Measurements from ENCODE around the gene SERPIND1. TPM values are rescaled to one million over a fixed set of nuclear protein-coding genes. Genes with fewer than 3 reads are reported as not detected.

Gene SERPIND1
- polyA plus RNA-seq, 3 donors, result not detected

- Histone ChIP-seq H3K9me3 (replicated peaks in 1 of 2; ENCODE audit: control insufficient read depth in 1 of 2, insufficient read depth in 1 of 2, low read length in 2 of 2) (no peaks in the 10 kb centered on the region), H3K27me3 (ENCODE audit: control insufficient read depth in 2 of 2, insufficient read depth in 2 of 2, low read length in 2 of 2) (no peaks in the 10 kb centered on the region), H3K4me3 (replicated peaks in 1 of 3; ENCODE audit: low read depth in 2 of 3, low read length in 3 of 3) (no peak overlapping the region), H3K9ac (ENCODE audit: insufficient read depth, low read length, poor library complexity, severe bottlenecking) (no peak overlapping the region), H3K27ac (ENCODE audit: low read depth in 1 of 2, low read length in 2 of 2) (peak overlapping the region in 1 of 2 donors; percentile 43), H3K79me2 (ENCODE audit: insufficient read depth, low read length) (no peaks in the 10 kb centered on the region), H3K4me2 (replicated peaks; ENCODE audit: extremely low read depth, low read length, poor library complexity, severe bottlenecking) (no peak overlapping the region), H4K20me1 (ENCODE audit: insufficient read depth, low read length) (no peaks in the 10 kb centered on the region), H3K4me1 (ENCODE audit: control insufficient read depth in 1 of 2, insufficient read depth in 2 of 2, low read length in 2 of 2) (peaks cover 19 to 20% of the 10 kb centered on the region in 2 donors), H3K36me3 (replicated peaks in 1 of 2; ENCODE audit: control insufficient read depth in 1 of 2, insufficient read depth in 2 of 2, low read length in 2 of 2) (peaks cover 82 to 90% of the 10 kb centered on the region in 2 donors), H2AFZ (ENCODE audit: insufficient read depth, low read depth, low read length, poor library complexity, severe bottlenecking) (no peak overlapping the region)
- H3K36me3 Mint-ChIP-seq, result peaks cover 79 to 93% of the 10 kb centered on the region in 2 donors
- peak; percentile 9 to 54 (median 9) for DNase-seq
- WGBS (ENCODE audit: insufficient coverage), result 61% methylated on average over 2 of the region's 9 CpGs
- H3K9me3 Mint-ChIP-seq, result no peaks in the 10 kb centered on the region
- intact Hi-C loops (cut with micrococcal nuclease), result no loop called here
- H3K27ac Mint-ChIP-seq, result peak overlapping the region; percentile 20 to 78 (median 57)
- peaks cover 28% of the 10 kb centered on the region for H3K4me1 Mint-ChIP-seq
- H3K4me3 Mint-ChIP-seq, result no peak overlapping the region
- H3K27me3 Mint-ChIP-seq (ENCODE audit: low read depth in 3 of 3), result peaks cover 0 to 2% (median 0%) of the 10 kb centered on the region in 3 donors
- TF ChIP-seq, protein P1, sequence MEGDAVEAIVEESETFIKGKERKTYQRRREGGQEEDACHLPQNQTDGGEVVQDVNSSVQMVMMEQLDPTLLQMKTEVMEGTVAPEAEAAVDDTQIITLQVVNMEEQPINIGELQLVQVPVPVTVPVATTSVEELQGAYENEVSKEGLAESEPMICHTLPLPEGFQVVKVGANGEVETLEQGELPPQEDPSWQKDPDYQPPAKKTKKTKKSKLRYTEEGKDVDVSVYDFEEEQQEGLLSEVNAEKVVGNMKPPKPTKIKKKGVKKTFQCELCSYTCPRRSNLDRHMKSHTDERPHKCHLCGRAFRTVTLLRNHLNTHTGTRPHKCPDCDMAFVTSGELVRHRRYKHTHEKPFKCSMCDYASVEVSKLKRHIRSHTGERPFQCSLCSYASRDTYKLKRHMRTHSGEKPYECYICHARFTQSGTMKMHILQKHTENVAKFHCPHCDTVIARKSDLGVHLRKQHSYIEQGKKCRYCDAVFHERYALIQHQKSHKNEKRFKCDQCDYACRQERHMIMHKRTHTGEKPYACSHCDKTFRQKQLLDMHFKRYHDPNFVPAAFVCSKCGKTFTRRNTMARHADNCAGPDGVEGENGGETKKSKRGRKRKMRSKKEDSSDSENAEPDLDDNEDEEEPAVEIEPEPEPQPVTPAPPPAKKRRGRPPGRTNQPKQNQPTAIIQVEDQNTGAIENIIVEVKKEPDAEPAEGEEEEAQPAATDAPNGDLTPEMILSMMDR (IDR thresholded peaks at IDR 0.05), result no peak
These were observed 25.0 kb upstream of the SERPIND1 start for GRCh38 chr22:20748731-20749428.

DNA sequence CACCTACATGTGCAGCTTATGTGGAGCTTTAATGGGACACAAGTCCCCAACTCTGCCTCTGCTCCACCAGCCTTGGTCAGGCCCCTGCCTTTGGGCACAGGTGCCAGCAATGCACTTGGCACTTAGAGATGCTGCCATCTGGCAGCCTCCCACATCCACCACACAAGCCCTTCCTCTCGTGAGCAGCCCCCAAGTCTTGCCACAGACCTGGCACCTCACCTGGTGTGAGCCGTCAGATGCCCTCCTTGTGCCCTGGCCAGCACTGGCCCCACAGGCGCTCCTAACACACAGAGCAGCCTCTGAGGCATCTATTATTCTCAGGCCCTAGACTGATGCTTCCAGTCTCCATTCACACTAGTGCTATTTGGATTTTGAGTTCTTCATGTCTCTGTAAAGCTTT is 24.5 kb upstream of the SERPIND1 start:
- Histone ChIP-seq H3K4me2 (replicated peaks; ENCODE audit: extremely low read depth, low read length, poor library complexity, severe bottlenecking) (no peak overlapping the region), H3K79me2 (ENCODE audit: insufficient read depth, low read length) (no peaks in the 10 kb centered on the region), H3K27me3 (ENCODE audit: control insufficient read depth in 2 of 2, insufficient read depth in 2 of 2, low read length in 2 of 2) (no peaks in the 10 kb centered on the region), H2AFZ (ENCODE audit: insufficient read depth, low read depth, low read length, poor library complexity, severe bottlenecking) (no peak overlapping the region), H4K20me1 (ENCODE audit: insufficient read depth, low read length) (no peaks in the 10 kb centered on the region), H3K4me3 (replicated peaks in 1 of 3; ENCODE audit: low read depth in 2 of 3, low read length in 3 of 3) (no peak overlapping the region), H3K36me3 (replicated peaks in 1 of 2; ENCODE audit: control insufficient read depth in 1 of 2, insufficient read depth in 2 of 2, low read length in 2 of 2) (peaks cover 82 to 89% of the 10 kb centered on the region in 2 donors), H3K9ac (ENCODE audit: insufficient read depth, low read length, poor library complexity, severe bottlenecking) (no peak overlapping the region), H3K4me1 (ENCODE audit: control insufficient read depth in 1 of 2, insufficient read depth in 2 of 2, low read length in 2 of 2) (peaks cover 19 to 20% of the 10 kb centered on the region in 2 donors), H3K27ac (ENCODE audit: low read depth in 1 of 2, low read length in 2 of 2) (peak overlapping the region in 1 of 2 donors; percentile 43), H3K9me3 (replicated peaks in 1 of 2; ENCODE audit: control insufficient read depth in 1 of 2, insufficient read depth in 1 of 2, low read length in 2 of 2) (no peaks in the 10 kb centered on the region)
- TF ChIP-seq, protein P1 (IDR thresholded peaks at IDR 0.05), result no peak
- peaks cover 0 to 2% (median 0%) of the 10 kb centered on the region in 3 donors for H3K27me3 Mint-ChIP-seq (ENCODE audit: low read depth in 3 of 3)
- peaks cover 28% of the 10 kb centered on the region for H3K4me1 Mint-ChIP-seq
- no peak for DNase-seq
- WGBS (ENCODE audit: insufficient coverage), result 80% methylated on average over 1 of the region's 3 CpGs
- peaks cover 79 to 93% of the 10 kb centered on the region in 2 donors for H3K36me3 Mint-ChIP-seq
- intact Hi-C loops (cut with micrococcal nuclease), result no loop called here
- no peak overlapping the region for H3K4me3 Mint-ChIP-seq
- H3K9me3 Mint-ChIP-seq, result no peaks in the 10 kb centered on the region
- peak overlapping the region in 6 of 7 donors; percentile 20 to 78 (median 66) for H3K27ac Mint-ChIP-seq

All from CD14-positive monocyte (primary cell).